IMR-90 (cell line): ENCODE measurements around the gene STAT6. TPM values are rescaled to one million over a fixed set of nuclear protein-coding genes. Genes with fewer than 3 reads are reported as not detected.

Source experiments
- ATAC-seq: fragments of 200-7000 bp; cut with Tn5 transposase; 2 replicates; pipeline ENCODE4 v1.9.1; 2020; ENCODE audit warnings: low read depth, mild to moderate bottlenecking, moderate library complexity
- BruUV-seq: library from RNA; stranded (reverse); fragments of 400-500 nt; replicated peaks from 2 replicates; lab custom pipeline; 2021; lab: Mats Ljungman, UMichigan
- CTCF ChIA-PET: fragments of 300-600 bp; formaldehyde crosslinking; extraction: SDS; loops from one replicate; lab custom pipeline; 2021; ENCODE audit warnings: antibody characterized with exemption; lab: Yijun Ruan, JAX
- POLR2A ChIA-PET: fragments of 300-600 bp; sonication (Branson Sonifier 250); formaldehyde crosslinking; loops from one replicate; lab custom pipeline; 2022; ENCODE audit warnings: antibody characterized with exemption; ENCODE audit not compliant: unreplicated experiment; lab: Charles Lee
- DNase-seq: peaks from one replicate; pipeline ENCODE4 v3.0.0; 2013
- H2AFZ ChIP-seq: replicated peaks from 2 replicates; pipeline ENCODE3; 2013; ENCODE audit warnings: low read length, mild to moderate bottlenecking; ENCODE audit not compliant: poor library complexity
- H2AK5ac ChIP-seq: 2 replicates; pipeline ENCODE4 v1.6.1; 2013; ENCODE audit warnings: low read depth, low read length, inconsistent platforms
- H2AK9ac ChIP-seq: replicated peaks from 2 replicates; pipeline ENCODE3; 2013; ENCODE audit warnings: mild to moderate bottlenecking, low read depth, low read length, moderate library complexity; ENCODE audit not compliant: poor library complexity
- H2BK120ac ChIP-seq: 2 replicates; pipeline ENCODE4 v1.6.1; 2013; ENCODE audit warnings: low read depth, low read length, inconsistent platforms
- H2BK15ac ChIP-seq: 3 replicates; pipeline ENCODE4 v1.6.1; 2013; ENCODE audit warnings: low read depth, low read length, inconsistent platforms
- H2BK20ac ChIP-seq: 2 replicates; pipeline ENCODE4 v1.6.1; 2013; ENCODE audit warnings: low read depth, mild to moderate bottlenecking, inconsistent platforms, low read length, moderate library complexity
- H2BK5ac ChIP-seq: 2 replicates; pipeline ENCODE4 v1.6.1; 2013; ENCODE audit warnings: mild to moderate bottlenecking, low read depth, low read length, inconsistent platforms; ENCODE audit not compliant: poor library complexity, severe bottlenecking
- H3K14ac ChIP-seq: replicated peaks from 2 replicates; pipeline ENCODE4 v1.6.1; 2013; ENCODE audit warnings: low read depth, low read length, inconsistent platforms
- H3K18ac ChIP-seq: 2 replicates; pipeline ENCODE4 v1.6.1; 2013; ENCODE audit warnings: low read depth, low read length, control low read depth
- H3K23ac ChIP-seq: 2 replicates; pipeline ENCODE4 v1.6.1; 2013; ENCODE audit warnings: low read depth, low read length, inconsistent platforms
- H3K27ac ChIP-seq: 2 replicates; pipeline ENCODE4 v1.5.1; 2013; ENCODE audit warnings: mild to moderate bottlenecking, control low read depth, low read length; ENCODE audit not compliant: insufficient read depth
- H3K27me3 ChIP-seq: 2 replicates; pipeline ENCODE4 v1.6.1; 2013; ENCODE audit warnings: low read length; ENCODE audit not compliant: control insufficient read depth, insufficient read depth
- H3K36me3 ChIP-seq: 2 replicates; pipeline ENCODE4 v1.6.1; 2013; ENCODE audit warnings: low read length, mixed read lengths; ENCODE audit not compliant: control insufficient read depth, insufficient read depth
- H3K4ac ChIP-seq: 2 replicates; pipeline ENCODE4 v1.6.1; 2013; ENCODE audit warnings: low read depth, low read length, inconsistent platforms
- H3K4me1 ChIP-seq: 2 replicates; pipeline ENCODE4 v1.6.1; 2013; ENCODE audit warnings: low read length, mixed read lengths; ENCODE audit not compliant: control insufficient read depth, insufficient read depth
- H3K4me2 ChIP-seq: 2 replicates; pipeline ENCODE4 v1.6.1; 2013; ENCODE audit warnings: low read depth, mild to moderate bottlenecking, control low read depth, low read length, moderate library complexity
- H3K4me3 ChIP-seq: 2 replicates; pipeline ENCODE4 v1.5.1; 2013; ENCODE audit warnings: low read depth, mild to moderate bottlenecking, control low read depth, low read length, moderate library complexity; ENCODE audit not compliant: insufficient read depth
- H3K56ac ChIP-seq: 2 replicates; pipeline ENCODE4 v1.6.1; 2013; ENCODE audit warnings: low read length, inconsistent platforms; ENCODE audit not compliant: insufficient read depth; ENCODE audit errors: extremely low read depth
- H3K79me1 ChIP-seq, 2 experiments: 2 replicates each; pipeline ENCODE4 v1.6.1; 2013; ENCODE audit warnings: low read length in 2 of 2, inconsistent platforms in 1 of 2, low read depth in 1 of 2
- H3K9ac ChIP-seq: 2 replicates; pipeline ENCODE4 v1.6.1; 2013; ENCODE audit warnings: low read depth, low read length, control low read depth
- H3K9me1 ChIP-seq: 2 replicates; pipeline ENCODE4 v1.6.1; 2013; ENCODE audit warnings: low read length, inconsistent platforms; ENCODE audit not compliant: insufficient read depth
- H3K9me3 ChIP-seq: 2 replicates; pipeline ENCODE4 v1.6.1; 2013; ENCODE audit warnings: low read length; ENCODE audit not compliant: control insufficient read depth, insufficient read depth
- H4K20me1 ChIP-seq: 2 replicates; pipeline ENCODE4 v1.6.1; 2013; ENCODE audit warnings: low read length, inconsistent platforms; ENCODE audit not compliant: insufficient read depth
- H4K5ac ChIP-seq: 2 replicates; pipeline ENCODE4 v1.6.1; 2013; ENCODE audit warnings: mild to moderate bottlenecking, low read depth, low read length, control low read depth
- H4K8ac ChIP-seq, 2 experiments: 2 replicates each; pipeline ENCODE4 v1.6.1; 2013; ENCODE audit warnings: low read depth in 2 of 2, low read length in 2 of 2, control low read depth in 1 of 2, inconsistent platforms in 1 of 2
- H4K91ac ChIP-seq: 2 replicates; pipeline ENCODE4 v1.6.1; 2013; ENCODE audit warnings: low read depth, low read length, inconsistent platforms; ENCODE audit not compliant: insufficient read depth
- MAZ ChIP-seq: IDR thresholded peaks from 2 replicates; pipeline ENCODE4 v1.6.1; 2012; ENCODE audit warnings: low read depth, mild to moderate bottlenecking, low read length, improper control_type of control experiment, moderate library complexity, borderline replicate concordance
- MXI1 ChIP-seq: IDR thresholded peaks from 2 replicates; pipeline ENCODE4 v1.6.1; 2012; ENCODE audit warnings: low read depth, mild to moderate bottlenecking, low read length, moderate library complexity, borderline replicate concordance
- POLR2A ChIP-seq: IDR thresholded peaks from 2 replicates; pipeline ENCODE4 v1.6.1; 2012; ENCODE audit warnings: mild to moderate bottlenecking, low read depth, low read length
- WGBS, 2 experiments: methylation state at CpG; one replicate each; pipeline versions ENCODE4 v1.1.5 to v1.1.7; 2013; ENCODE audit warnings: missing lambda C conversion rate in 2 of 2; ENCODE audit not compliant: insufficient read length in 1 of 2; ENCODE audit errors: extremely low coverage in 2 of 2; 5-methylcytosine and 5-hydroxymethylcytosine counted together
- dilution Hi-C: fragments of 300-500 bp; cut with HindIII; formaldehyde crosslinking; loops from one replicate; pipeline ENCODE4 v1.14.3; 2018; ENCODE audit warnings: low sequenced_read_pairs; ENCODE audit not compliant: unreplicated experiment
- in situ Hi-C: fragments of 300-500 bp; cut with MboI; formaldehyde crosslinking; loops from 3 replicates; pipeline ENCODE4 v1.14.3; 2019; ENCODE audit warnings: low sequenced_read_pairs, inconsistent platforms, mixed read lengths
- intact Hi-C: fragments of 100-400 bp; cut with micrococcal nuclease; formaldehyde crosslinking; loops from 2 replicates; pipeline ENCODE4 v1.10.0; 2022
- polyA plus RNA-seq, 3 experiments: library from polyadenylated mRNA; depleted of rRNA; stranded (reverse); fragments of >200 nt; gene quantifications; 2 replicates each; pipeline ENCODE4 v1.2.3, GENCODE V29; 2012; ENCODE audit warnings: low replicate concordance in 1 of 3
- total RNA-seq: library from RNA; depleted of rRNA; stranded (reverse); fragments of >200 nt; gene quantifications from 2 replicates; pipeline ENCODE4 v1.2.3, GENCODE V29; 2012

Gene STAT6
- total and polyA plus RNA-seq, 2 of the 4 experiments (the other 2 are of a cell fraction): 43.4 to 96.9 TPM

DNA sequence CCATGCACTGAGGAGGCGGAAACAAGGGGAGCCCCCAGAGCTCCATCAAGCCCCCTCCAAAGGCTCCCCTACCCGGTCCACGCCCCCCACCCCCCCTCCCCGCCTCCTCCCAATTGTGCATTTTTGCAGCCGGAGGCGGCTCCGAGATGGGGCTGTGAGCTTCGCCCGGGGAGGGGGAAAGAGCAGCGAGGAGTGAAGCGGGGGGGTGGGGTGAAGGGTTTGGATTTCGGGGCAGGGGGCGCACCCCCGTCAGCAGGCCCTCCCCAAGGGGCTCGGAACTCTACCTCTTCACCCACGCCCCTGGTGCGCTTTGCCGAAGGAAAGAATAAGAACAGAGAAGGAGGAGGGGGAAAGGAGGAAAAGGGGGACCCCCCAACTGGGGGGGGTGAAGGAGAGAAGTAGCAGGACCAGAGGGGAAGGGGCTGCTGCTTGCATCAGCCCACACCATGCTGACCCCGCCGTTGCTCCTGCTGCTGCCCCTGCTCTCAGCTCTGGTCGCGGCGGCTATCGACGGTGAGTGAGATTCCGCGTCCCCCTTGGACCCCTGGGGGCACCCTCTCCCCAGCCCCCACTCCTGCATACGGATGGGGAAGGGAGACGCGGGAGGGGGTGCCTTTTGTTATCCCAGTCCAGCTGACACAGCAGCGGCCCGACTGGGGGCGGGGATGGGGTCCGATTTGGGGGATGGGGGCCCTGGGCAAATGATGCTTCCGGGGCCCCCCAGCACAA is 17.5 kb upstream of the STAT6 start:
- ATAC-seq (0 out of 2 replicates have a peak, but pooled peaks have one; percentile 0), DNase-seq (no peak)
- Histone ChIP-seq H2AK5ac (peak overlapping the region; percentile 98), H3K23ac (peak overlapping the region; percentile 98), H2AK9ac (peak overlapping the region; percentile 98), H3K79me1 (peaks cover 15 to 43% of the 10 kb centered on the region in 2 experiments; a peak in 3 of 4 replicates), H4K5ac (peak overlapping the region; percentile 68), H3K27ac (peak overlapping the region; percentile 100), H3K4me1 (peaks cover 23% of the 10 kb centered on the region), H3K36me3 (peaks cover 15% of the 10 kb centered on the region; the same call in 1 of the 2 replicates), H3K18ac (peak overlapping the region; percentile 93), H4K91ac (peak overlapping the region; percentile 88), H3K9me1 (peaks cover 14% of the 10 kb centered on the region), H3K4me2 (peak overlapping the region; percentile 47), H2BK5ac (peak overlapping the region; percentile 97), H2BK15ac (peak overlapping the region; percentile 18; the same call in 1 of the 3 replicates), H3K4ac (peak overlapping the region; percentile 97), H3K4me3 (peak overlapping the region; percentile 90), H2AFZ (peak overlapping the region; percentile 80), H4K20me1 (peaks cover 42% of the 10 kb centered on the region), H2BK20ac (0 out of 2 replicates have a peak overlapping the region, but pooled peaks have one; percentile 10), H3K9ac (peak overlapping the region; percentile 99), H3K27me3 (no peaks in the 10 kb centered on the region), H3K56ac (peak overlapping the region; percentile 85), H4K8ac (peak overlapping the region; percentile 90 to 92; a peak in 3 of 4 replicates), H2BK120ac (peak overlapping the region; percentile 63; the same call in 1 of the 2 replicates), H3K9me3 (no peaks in the 10 kb centered on the region; the same call in 1 of the 2 replicates), H3K14ac (peak overlapping the region; percentile 98)
- WGBS, 2 experiments: no CpG with 5 or more reads among the region's 35 CpGs
- intact Hi-C loops (loop anchor here (2.0 kb wide), 1 partner anchor 20 kb away; no protein-coding TSS in a partner anchor), in situ Hi-C loops (no loop called here), dilution Hi-C loops (no loop called here)
- TF ChIP-seq MAZ (0 out of 2 replicates have a peak, but pooled peaks have one; percentile 6), MXI1 (0 out of 2 replicates have a peak, but pooled peaks have one; percentile 7), POLR2A (no peak)
- ChIA-PET CTCF (interaction anchor here (1.2 to 1.7 kb wide), 3 partner anchors 16 to 46 kb away, joined by 3 to 7 read pairs (median 4); no protein-coding TSS in a partner anchor), POLR2A (interaction anchor here (0.5 to 2.1 kb wide), 4 partner anchors 17 to 56 kb away, joined by 3 to 12 read pairs (median 4); partner anchors contain the start of gene STAT6)
- BruUV-seq: no TSS peak
